HG02884 (cell line): ENCODE measurements around the gene NCOA7.
"Not testable (repeated sequence)": the region's sequence is repeated elsewhere in the genome, so short reads cannot be mapped to it uniquely, and the experiment has no call there.

Source experiments
- ATAC-seq: cut with Tn5 transposase; IDR thresholded peaks from one replicate; pipeline ENCODE4 v1.9.1; 2021; ENCODE audit warnings: mild to moderate bottlenecking, moderate library complexity; ENCODE audit not compliant: unreplicated experiment

Gene NCOA7

GRCh38 chr6:125791820-125792165 lies 1.0 kb downstream of the NCOA7 start:
- ATAC-seq, result no peak

DNA sequence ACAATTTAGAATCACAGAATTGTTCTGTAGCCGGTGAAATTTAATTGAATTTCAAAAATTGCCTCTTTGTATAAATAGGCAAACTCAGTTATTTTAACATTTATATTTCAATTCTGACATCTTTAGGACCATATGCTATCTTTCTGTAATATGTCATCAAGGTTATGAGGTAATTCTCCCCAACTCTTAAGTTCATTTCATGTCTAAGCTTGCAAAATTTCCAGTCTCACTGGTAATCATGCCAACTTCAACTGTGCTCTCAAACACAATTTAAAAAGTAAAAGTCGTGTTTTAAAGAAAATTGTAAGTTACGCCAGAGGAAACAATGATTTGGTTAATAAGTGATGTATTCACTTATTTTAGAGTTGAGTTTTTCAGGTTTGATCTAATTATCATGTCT lies 1.4 kb downstream of the NCOA7 start:
- no peak for ATAC-seq

- no peak for ATAC-seq
Observed at GRCh38 chr6:125792680-125793079, 1.9 kb downstream of the NCOA7 start.

DNA sequence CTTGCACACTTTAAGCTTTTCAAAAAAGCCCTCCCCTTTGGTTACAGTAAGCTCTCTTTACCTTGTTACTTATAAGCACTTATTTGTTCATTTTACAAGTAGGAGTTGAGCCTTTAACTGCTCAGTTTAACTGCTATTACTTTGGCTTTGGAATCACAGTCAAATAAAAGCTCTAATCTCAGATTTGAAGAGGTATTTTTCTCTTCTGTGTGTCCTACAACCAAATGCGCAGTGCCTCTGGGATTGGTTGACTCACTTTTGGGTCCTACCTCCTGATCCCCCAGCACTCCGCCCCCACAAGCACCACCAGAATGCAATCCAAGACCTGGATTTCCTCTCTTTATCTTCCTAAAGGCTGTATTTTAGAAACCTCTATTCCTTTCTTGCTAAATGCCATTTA lies 2.5 kb downstream of the NCOA7 start:
- no peak for ATAC-seq

- no peak for ATAC-seq
Observed at GRCh38 chr6:125793863-125794262, 3.1 kb downstream of the NCOA7 start.

- no peak for ATAC-seq
Observed at GRCh38 chr6:125794342-125795137, 3.8 kb downstream of the NCOA7 start.

DNA sequence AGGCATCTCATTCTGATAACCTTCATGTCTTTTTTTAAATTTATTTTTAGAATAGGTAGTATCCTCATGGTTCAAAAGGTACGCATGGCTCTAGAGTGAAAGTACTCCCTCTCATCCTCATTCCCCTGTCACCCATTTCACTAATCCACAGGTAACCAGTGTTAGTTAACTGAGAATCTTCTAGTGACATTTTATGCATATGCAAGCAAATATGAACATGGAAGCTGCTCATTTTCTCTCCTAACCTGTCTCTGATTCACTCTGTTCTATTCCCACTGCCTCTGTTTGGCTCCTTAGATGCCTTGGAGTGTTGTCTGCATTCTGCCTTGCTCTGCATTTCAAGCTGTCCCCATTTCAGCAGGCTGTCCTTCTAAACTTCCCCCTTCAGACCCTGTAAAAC lies 4.5 kb downstream of the NCOA7 start:
- ATAC-seq, result no peak

DNA sequence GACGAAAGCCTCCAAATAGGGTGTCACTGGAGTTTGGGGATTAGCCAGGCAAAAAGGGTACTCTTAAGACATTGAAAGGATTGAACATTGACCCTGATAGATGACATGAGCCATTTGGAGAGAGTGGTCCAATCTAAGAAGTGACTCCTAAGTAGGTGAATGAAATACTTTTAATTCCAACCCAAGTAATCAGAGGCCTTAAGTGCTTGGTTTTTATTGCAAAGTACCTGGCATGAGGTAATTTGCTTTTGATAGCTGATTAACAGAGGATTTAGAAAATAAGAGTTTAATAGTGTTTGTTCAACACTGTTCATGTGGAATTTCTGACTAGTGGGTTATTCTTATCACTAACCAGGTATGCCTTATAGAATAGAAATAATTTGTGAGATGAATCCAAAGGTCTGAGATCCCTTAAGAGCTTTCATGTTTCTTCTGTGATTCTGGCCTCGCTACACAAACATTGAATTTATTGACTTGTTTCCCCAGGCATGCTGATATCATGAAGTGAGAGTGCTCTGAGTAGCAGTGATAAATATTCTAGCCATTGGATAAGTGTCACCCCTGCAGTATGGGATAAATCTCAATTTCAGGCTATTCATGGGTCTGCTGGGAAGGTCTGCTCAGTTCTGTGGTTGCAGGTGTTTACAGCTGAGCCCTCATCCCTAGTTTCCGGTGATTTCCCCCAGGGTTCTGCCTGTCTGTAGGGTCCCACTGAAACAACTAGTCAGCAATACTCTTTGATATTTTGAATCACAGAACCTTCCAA lies 6.5 kb downstream of the NCOA7 start:
- ATAC-seq, result no peak

GRCh38 chr6:125797886-125798444 lies 7.2 kb downstream of the NCOA7 start:
- ATAC-seq, result no peak

- ATAC-seq, result peak; percentile 85
Observed at GRCh38 chr6:125798734-125799508, 8.2 kb downstream of the NCOA7 start.

DNA sequence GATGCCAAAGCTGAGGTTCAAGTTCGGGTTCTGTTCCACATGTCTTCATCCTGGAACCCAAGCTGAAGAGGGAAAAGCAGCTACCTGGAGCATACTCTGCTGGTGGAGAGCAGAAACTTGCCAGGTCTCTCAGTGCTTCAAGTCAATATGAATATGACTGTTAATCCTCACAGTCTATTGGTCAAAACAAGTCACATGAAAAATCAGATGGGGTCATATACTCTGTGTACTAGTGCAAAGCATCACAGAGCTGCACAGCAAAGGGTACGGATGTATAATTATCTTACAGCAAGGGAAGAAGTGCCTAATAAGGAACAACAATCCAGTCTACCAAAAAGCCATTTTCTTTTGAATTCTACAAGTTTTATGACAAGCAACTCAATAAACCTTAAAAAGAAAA lies 11.6 kb downstream of the NCOA7 start:
- no peak for ATAC-seq

GRCh38 chr6:125802943-125803377 lies 12.2 kb downstream of the NCOA7 start:
- ATAC-seq, result no peak

GRCh38 chr6:125804264-125804663 lies 13.5 kb downstream of the NCOA7 start:
- ATAC-seq, result peak; percentile 48

DNA sequence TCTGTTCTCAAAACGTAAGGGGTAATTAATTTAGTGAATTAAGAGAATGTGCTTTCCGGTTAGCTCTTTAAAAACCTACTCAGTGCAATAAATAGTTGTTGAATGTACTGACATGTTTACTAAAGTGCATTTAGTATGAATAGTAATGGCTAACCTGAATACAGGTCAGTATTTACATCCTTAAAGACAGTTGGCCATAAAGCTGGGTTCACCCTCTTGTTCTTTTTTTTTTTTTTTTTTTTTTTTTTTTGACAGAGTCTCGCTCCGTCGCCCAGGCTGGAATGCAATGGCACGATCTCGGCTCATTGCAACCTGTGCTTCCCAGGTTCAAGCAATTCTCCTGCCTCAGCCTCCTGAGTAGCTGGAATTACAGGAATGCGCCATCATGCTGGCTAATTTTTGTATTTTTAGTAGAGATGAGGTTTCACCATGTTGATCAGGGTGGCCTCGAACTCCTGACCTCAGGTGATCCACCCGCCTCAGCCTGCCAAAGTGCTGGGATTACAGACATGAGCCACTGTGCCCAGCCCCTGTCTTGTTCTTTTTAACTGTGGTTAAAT lies 14.2 kb downstream of the NCOA7 start:
- ATAC-seq, result not testable (repeated sequence)

GRCh38 chr6:125806813-125807212 lies 16.1 kb downstream of the NCOA7 start:
- ATAC-seq, result no peak

DNA sequence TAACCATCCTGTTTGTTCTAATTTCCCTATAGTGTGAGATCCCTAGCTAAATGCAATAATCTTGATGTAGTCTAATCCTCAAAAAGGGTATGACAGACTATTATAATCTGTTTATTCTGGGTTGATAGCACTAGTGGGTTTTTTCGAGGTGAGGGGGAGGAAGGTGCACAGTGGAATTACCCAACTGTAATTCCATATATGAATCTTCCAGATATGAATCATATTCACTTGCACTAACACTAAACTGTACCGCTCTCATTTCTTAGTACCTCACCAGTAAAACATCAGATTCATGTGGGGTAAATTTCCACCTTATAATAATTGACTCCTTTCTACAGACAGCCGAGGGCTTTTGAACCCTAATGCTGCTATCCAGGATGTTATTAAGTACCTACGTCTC lies 16.5 kb downstream of the NCOA7 start:
- ATAC-seq, result peak; percentile 52

DNA sequence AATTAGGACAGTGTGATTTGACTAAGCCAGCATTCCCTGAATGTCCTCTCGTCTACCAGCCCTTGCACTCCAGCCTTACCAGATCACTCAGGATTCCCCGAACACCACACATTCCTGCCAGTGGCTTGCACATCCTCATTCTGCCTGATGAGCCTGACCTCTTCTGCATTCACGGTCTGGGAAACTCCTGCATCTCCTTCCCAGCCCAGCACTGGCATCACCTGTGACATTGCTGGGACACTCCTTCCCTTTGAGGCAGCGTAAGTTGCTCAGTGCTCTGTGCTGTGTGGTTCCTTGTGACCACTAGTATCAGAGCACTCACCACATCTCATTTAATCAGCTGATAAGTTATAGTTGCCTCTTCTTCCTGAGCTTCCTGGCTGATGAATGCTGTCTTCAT lies 17.3 kb downstream of the NCOA7 start:
- ATAC-seq, result no peak

- no peak for ATAC-seq
Observed at GRCh38 chr6:125808591-125808990, 17.8 kb downstream of the NCOA7 start.

- no peak for ATAC-seq
Observed at GRCh38 chr6:125809570-125810170, 18.9 kb downstream of the NCOA7 start.

DNA sequence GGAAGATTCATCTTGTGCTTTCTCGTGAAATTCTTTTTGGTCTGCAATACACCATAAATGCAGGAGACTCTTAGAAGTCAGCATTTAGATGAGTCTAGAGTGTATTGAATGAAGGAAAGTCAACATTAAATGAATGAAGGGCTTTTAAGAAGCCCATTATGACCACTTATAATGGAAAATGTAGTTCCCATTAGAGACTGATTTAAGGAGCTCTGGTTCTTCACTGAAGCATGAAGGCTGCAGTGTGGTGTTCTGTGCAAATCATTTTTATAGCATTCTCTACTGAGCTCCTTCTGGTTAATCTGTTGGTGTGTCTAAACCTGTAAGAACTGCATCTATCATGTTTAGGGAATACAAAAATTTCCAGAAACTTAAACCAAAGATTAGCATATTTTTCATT lies 19.7 kb downstream of the NCOA7 start:
- no peak for ATAC-seq

DNA sequence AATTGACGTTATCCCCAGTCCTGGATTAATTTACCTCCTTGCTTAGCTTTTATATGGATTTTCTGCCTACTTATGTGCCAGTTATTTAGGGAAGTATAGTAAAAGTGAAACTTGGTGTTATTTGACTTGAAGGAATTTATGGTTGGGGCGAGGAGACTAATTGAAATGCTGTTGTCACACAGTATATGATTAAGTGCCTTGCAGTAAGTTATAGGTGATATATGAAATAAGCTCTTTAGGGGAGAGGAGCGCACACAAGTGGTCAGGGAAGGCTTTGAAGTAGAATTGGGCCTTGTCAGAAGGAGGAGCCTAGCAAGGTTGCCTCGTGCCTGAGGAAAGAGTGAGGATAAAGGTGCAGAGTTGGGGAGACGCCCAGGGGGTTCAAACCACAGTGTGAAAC lies 20.5 kb downstream of the NCOA7 start:
- no peak for ATAC-seq
